Endothelial cell (in vitro differentiated cells): ENCODE results near the gene AGTPBP1. TPM values are rescaled to one million over a fixed set of nuclear protein-coding genes. Genes with fewer than 3 reads are reported as not detected.

Experiments
- DNase-seq: peaks from one replicate; pipeline ENCODE4 v3.0.0; 2021; ENCODE audit warnings: low spot score
- H3K27ac Mint-ChIP-seq: one replicate; pipeline ENCODE4 v1.8.0; 2021; ENCODE audit warnings: mixed read lengths, inconsistent platforms; ENCODE audit not compliant: unreplicated experiment
- H3K27me3 Mint-ChIP-seq: one replicate; pipeline ENCODE4 v1.8.0; 2021; ENCODE audit warnings: mild to moderate bottlenecking, moderate library complexity, mixed read lengths, inconsistent platforms; ENCODE audit not compliant: unreplicated experiment
- H3K36me3 Mint-ChIP-seq: one replicate; pipeline ENCODE4 v1.8.0; 2021; ENCODE audit warnings: mild to moderate bottlenecking, low read depth, mixed read lengths, inconsistent platforms; ENCODE audit not compliant: unreplicated experiment
- H3K4me1 Mint-ChIP-seq: one replicate; pipeline ENCODE4 v1.8.0; 2021; ENCODE audit warnings: mild to moderate bottlenecking, mixed read lengths, inconsistent platforms; ENCODE audit not compliant: unreplicated experiment
- H3K4me3 Mint-ChIP-seq: one replicate; pipeline ENCODE4 v1.8.0; 2021; ENCODE audit warnings: mild to moderate bottlenecking, mixed read lengths, inconsistent platforms; ENCODE audit not compliant: unreplicated experiment
- H3K9me3 Mint-ChIP-seq: one replicate; pipeline ENCODE4 v1.8.0; 2021; ENCODE audit warnings: mixed read lengths, inconsistent platforms; ENCODE audit not compliant: unreplicated experiment
- total RNA-seq: library from RNA; stranded (reverse); fragmentation: NEBNext Ultra II Directional; extraction: Animal tissue kit (Norgen Biotek cat#: 25700); gene quantifications from one replicate; pipeline ENCODE4 v1.2.1, GENCODE V29; 2021; ENCODE audit not compliant: unreplicated experiment
- TF ChIP-seq, protein P1 (sequence below): fragments of 200-600 bp; sonication (generic); IDR thresholded peaks from one replicate; pipeline ENCODE4 v1.5.0; 2021; ENCODE audit warnings: antibody characterized with exemption; ENCODE audit not compliant: unreplicated experiment

AGTPBP1 gene
- total RNA-seq, 1 donor from 2014 or later: 48.9 TPM

DNA sequence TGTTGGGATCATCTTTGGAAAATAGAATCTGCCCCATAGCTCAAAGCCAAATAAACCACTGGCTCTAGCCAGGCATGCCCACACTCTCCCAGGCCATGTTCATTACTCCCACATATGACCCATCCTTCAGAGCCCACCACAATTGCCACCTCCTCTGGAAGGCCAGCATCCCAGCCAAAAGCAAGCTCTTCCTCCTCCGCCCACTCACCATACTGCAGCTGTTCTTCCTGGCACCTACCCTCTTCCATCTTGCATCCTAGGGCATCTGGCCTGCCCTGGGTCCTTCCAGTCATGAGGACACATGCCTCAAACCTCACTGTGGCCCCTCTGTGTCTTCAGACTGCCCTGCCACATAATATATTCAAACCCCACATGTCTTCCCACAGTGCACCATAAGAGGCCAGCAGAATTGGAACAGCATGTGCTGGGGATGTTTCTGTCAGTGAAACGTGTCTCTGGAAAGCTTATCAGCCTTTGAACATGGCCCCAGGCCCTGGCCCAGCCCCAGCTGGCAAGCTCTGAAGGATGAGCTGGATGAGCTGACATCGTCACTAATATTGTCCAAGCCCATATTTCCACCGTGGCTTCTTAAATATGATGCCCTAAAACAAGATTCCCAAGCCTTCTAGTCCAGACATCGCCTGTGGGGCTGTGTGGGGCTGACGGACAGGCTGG lies 230.8 kb downstream of the AGTPBP1 start:
- H3K27ac Mint-ChIP-seq: no peak overlapping the region
- H3K4me3 Mint-ChIP-seq: peak overlapping the region; percentile 26
- peaks cover 3% of the 10 kb centered on the region for H3K36me3 Mint-ChIP-seq
- DNase-seq: no peak
- TF ChIP-seq, protein P1, sequence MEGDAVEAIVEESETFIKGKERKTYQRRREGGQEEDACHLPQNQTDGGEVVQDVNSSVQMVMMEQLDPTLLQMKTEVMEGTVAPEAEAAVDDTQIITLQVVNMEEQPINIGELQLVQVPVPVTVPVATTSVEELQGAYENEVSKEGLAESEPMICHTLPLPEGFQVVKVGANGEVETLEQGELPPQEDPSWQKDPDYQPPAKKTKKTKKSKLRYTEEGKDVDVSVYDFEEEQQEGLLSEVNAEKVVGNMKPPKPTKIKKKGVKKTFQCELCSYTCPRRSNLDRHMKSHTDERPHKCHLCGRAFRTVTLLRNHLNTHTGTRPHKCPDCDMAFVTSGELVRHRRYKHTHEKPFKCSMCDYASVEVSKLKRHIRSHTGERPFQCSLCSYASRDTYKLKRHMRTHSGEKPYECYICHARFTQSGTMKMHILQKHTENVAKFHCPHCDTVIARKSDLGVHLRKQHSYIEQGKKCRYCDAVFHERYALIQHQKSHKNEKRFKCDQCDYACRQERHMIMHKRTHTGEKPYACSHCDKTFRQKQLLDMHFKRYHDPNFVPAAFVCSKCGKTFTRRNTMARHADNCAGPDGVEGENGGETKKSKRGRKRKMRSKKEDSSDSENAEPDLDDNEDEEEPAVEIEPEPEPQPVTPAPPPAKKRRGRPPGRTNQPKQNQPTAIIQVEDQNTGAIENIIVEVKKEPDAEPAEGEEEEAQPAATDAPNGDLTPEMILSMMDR: no peak
- H3K4me1 Mint-ChIP-seq: peaks cover 8% of the 10 kb centered on the region
- H3K27me3 Mint-ChIP-seq: peaks cover 3% of the 10 kb centered on the region
- no peaks in the 10 kb centered on the region for H3K9me3 Mint-ChIP-seq

DNA sequence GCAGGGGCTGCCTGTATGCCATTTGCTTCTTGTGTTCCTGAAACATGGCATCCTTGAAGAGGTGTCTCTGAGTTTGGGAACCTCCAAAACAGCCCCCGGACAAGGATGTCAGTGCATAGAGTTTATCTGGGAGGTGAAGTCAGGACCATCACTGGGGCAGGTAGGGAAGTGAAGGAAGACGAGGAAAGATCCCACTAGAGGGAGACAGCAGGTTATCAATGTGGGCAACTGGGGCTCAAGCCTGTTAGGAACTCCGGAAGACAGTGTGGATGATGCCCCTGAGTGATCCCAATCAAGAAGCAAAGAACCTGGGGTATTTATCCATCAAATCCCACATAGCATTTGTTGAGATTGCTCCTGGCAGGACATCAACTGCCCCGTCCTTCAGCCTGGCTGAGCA lies 233.1 kb downstream of the AGTPBP1 start:
- Mint-ChIP-seq H3K27ac (no peak overlapping the region), H3K9me3 (no peaks in the 10 kb centered on the region), H3K4me1 (peaks cover 8% of the 10 kb centered on the region), H3K36me3 (peaks cover 3% of the 10 kb centered on the region), H3K27me3 (peaks cover 2% of the 10 kb centered on the region), H3K4me3 (no peak overlapping the region)
- TF ChIP-seq, protein P1: no peak
- no peak for DNase-seq

DNA sequence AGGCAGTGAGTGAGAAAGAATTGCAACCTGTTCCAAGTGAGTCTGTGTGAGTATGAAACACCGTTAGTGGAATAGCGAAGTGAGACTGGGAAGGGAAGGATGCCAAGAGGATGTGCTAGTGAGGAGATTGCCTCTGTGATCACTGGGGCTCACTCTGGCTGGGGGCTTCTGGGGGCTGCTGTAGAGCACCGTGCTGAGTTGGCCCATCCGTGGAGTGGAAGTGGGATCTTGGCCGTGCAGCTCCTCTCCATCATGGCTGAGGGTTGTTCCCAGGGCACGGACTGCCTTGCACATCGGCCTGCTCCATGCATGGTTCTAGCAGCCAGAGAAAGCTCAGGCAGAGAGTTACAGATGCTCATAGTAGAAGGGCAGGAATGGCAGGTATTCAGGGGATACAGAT lies 236.1 kb downstream of the AGTPBP1 start:
- H3K36me3 Mint-ChIP-seq: no peaks in the 10 kb centered on the region
- no peaks in the 10 kb centered on the region for H3K9me3 Mint-ChIP-seq
- no peak overlapping the region for H3K27ac Mint-ChIP-seq
- H3K27me3 Mint-ChIP-seq: no peaks in the 10 kb centered on the region
- no peak for DNase-seq
- no peak overlapping the region for H3K4me3 Mint-ChIP-seq
- TF ChIP-seq, protein P1: no peak
- peaks cover 4% of the 10 kb centered on the region for H3K4me1 Mint-ChIP-seq

DNA sequence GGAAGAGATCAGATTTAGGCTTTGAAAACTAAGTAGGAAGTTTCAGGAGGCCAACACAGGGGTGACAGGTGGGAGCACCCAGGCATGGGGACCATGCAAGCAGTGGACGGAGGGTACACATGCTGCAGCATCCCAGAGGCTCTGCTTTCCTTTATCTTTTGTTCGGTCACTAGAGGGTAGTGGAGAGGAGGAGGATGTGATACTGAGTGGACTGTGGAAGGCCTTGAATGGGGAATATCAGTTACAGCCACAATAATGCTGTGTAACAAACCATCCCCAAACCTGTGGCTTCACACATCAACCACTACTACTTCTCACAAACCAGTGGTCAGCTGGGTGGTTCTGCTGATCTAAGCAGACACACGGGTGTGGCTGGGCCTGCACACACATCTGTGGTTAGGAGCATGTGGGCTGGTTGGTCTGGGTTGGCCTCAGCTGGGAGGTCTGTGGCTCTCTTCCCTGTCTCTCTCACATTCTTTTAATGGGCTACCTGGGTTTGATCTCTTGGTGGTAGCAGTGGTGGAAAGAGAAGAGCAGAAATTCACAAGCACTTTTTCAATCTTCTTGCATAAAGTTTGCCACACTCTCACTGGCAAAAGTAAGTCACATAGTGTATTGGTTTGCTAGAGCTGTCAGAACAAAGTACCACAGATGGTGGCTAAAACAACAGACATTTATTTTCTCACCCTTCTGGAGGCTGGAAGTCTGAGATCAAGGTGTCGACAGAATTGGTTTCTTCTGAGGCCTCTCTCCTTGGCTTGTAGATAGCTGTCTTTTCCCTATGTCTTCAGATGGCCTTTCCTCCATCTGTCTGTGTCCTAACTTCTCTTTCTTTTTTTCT lies 238.7 kb downstream of the AGTPBP1 start:
- Mint-ChIP-seq H3K27me3 (no peaks in the 10 kb centered on the region), H3K27ac (no peak overlapping the region), H3K4me3 (no peak overlapping the region), H3K9me3 (no peaks in the 10 kb centered on the region), H3K36me3 (no peaks in the 10 kb centered on the region), H3K4me1 (peaks cover 4% of the 10 kb centered on the region)
- TF ChIP-seq, protein P1: no peak
- no peak for DNase-seq

DNA sequence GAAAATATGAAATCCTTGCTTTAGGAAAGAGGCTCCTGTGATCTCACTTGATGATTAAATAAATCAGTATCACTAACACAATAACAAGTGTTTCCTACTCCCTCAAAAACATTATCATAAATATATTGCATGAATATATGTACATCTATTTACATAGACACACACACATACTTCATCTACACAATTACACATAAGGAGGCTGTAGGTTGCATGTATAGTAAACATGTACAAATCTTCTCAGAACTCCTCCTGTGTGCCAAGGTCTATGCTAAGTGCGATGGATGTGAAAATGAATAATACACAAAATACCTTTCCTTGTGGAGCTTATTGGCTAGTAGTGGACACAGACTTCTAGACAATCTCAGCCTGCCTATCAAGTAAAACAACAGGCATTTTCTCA lies 239.9 kb downstream of the AGTPBP1 start:
- Mint-ChIP-seq H3K4me1 (no peaks in the 10 kb centered on the region), H3K36me3 (no peaks in the 10 kb centered on the region), H3K27me3 (no peaks in the 10 kb centered on the region), H3K9me3 (no peaks in the 10 kb centered on the region), H3K4me3 (no peak overlapping the region), H3K27ac (no peak overlapping the region)
- no peak for DNase-seq
- TF ChIP-seq, protein P1: no peak
